Stomach (tissue), 4 donors: Measurements from ENCODE around the gene CTRL.

ENCODE experiments used
- POLR2A ChIP-seq, 4 donors: fragments of 450-650 bp; IDR thresholded peaks; one replicate each; pipeline ENCODE4 v1.6.1; 2016; ENCODE audit warnings: antibody characterized with exemption in 4 of 4, control low read depth in 2 of 4, mild to moderate bottlenecking in 1 of 4, moderate library complexity in 1 of 4
- POLR2AphosphoS5 ChIP-seq, 3 donors: sonication (generic); formaldehyde crosslinking; IDR thresholded peaks; one replicate each; pipeline ENCODE4 v1.6.1; 2016; ENCODE audit warnings: antibody characterized with exemption in 3 of 3
- TF ChIP-seq, protein P1 (sequence below), 7 experiments: fragments of 450-650 bp in 4 of 7; fragments of 200-600 bp in 3 of 7; sonication (generic) in 3 of 7; IDR thresholded peaks; one replicate each; pipeline ENCODE4 v1.5.1; 2016 to 2019; ENCODE audit warnings: antibody characterized with exemption in 7 of 7, control low read depth in 2 of 7, mild to moderate bottlenecking in 1 of 7

DNA sequence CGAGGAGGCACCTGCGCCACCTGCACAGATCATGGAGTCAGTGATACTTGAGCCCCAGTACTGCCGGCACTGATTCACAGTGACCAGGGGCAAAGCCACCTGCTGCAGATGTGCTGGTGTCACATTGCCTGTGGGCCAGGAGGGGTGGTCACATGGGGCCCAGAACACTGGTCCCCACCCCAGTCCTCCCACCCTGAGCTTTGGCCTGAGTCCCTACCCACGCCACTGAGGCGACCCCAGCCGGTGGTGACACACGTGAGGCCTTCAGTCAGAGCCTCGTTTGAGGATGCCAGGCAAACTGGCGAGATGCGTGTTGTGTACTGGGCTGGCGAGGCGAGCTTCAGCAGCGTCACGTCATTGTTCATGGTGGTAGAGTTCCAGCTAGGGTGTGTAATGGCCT lies 1.5 kb downstream of the CTRL start:
- TF ChIP-seq POLR2A (IDR thresholded peaks at IDR 0.05) (no peak), POLR2AphosphoS5 (IDR thresholded peaks at IDR 0.05) (no peak)
- TF ChIP-seq, protein P1, sequence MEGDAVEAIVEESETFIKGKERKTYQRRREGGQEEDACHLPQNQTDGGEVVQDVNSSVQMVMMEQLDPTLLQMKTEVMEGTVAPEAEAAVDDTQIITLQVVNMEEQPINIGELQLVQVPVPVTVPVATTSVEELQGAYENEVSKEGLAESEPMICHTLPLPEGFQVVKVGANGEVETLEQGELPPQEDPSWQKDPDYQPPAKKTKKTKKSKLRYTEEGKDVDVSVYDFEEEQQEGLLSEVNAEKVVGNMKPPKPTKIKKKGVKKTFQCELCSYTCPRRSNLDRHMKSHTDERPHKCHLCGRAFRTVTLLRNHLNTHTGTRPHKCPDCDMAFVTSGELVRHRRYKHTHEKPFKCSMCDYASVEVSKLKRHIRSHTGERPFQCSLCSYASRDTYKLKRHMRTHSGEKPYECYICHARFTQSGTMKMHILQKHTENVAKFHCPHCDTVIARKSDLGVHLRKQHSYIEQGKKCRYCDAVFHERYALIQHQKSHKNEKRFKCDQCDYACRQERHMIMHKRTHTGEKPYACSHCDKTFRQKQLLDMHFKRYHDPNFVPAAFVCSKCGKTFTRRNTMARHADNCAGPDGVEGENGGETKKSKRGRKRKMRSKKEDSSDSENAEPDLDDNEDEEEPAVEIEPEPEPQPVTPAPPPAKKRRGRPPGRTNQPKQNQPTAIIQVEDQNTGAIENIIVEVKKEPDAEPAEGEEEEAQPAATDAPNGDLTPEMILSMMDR (IDR thresholded peaks at IDR 0.05), result no peak
